Heart right ventricle (tissue), 16 donors: ENCODE measurements around the gene WWOX. TPM values are rescaled to one million over a fixed set of nuclear protein-coding genes. Genes with fewer than 3 reads are reported as not detected.

Experiments
- ATAC-seq, 8 donors: fragments of 200-7000 bp; cut with Tn5 transposase; one replicate each; pipeline ENCODE4 v1.9.1; 2020; ENCODE audit warnings: mild to moderate bottlenecking in 8 of 8, moderate library complexity in 8 of 8, moderate number of reproducible peaks in 1 of 8
- DNase-seq, 2 donors: peaks; one replicate each; pipeline ENCODE4 v3.0.0-alpha.2; 2020
- H3K27ac ChIP-seq, 10 donors: fragments of 200-600 bp; sonication (generic) in 2 of 10; one replicate each; pipeline versions ENCODE4 v1.5.0 to v1.8.0; 2020 to 2022; ENCODE audit warnings: mild to moderate bottlenecking in 3 of 10
- H3K27me3 ChIP-seq, 7 donors: fragments of 200-600 bp; one replicate each; pipeline ENCODE4 v1.8.0; 2021 to 2022; ENCODE audit warnings: mild to moderate bottlenecking in 2 of 7
- H3K36me3 ChIP-seq, 9 donors: fragments of 200-600 bp; sonication (generic) in 1 of 9; one replicate each; pipeline versions ENCODE4 v1.5.0 to v1.8.0; 2020 to 2022; ENCODE audit warnings: mild to moderate bottlenecking in 2 of 9
- H3K4me1 ChIP-seq, 9 donors: fragments of 200-600 bp; sonication (generic) in 1 of 9; one replicate each; pipeline versions ENCODE4 v1.5.0 to v1.8.0; 2020 to 2022; ENCODE audit warnings: mild to moderate bottlenecking in 4 of 9
- H3K4me3 ChIP-seq, 10 donors: fragments of 200-600 bp; sonication (generic) in 2 of 10; one replicate each; pipeline versions ENCODE4 v1.5.0 to v1.8.0; 2020 to 2022; ENCODE audit warnings: mild to moderate bottlenecking in 7 of 10, moderate library complexity in 2 of 10
- H3K9me3 ChIP-seq, 11 donors: fragments of 200-600 bp in 10 of 11; sonication (generic) in 2 of 11; one replicate each; pipeline versions ENCODE4 v1.5.0 to v1.8.0; 2013 to 2022; ENCODE audit warnings: mild to moderate bottlenecking in 2 of 11, control low read depth in 1 of 11, moderate library complexity in 1 of 11
- CTCF ChIP-seq, 9 donors: fragments of 200-600 bp; sonication (generic) in 2 of 9; IDR thresholded peaks; one replicate each; pipeline versions ENCODE4 v1.5.0 to v1.8.0; 2021 to 2022; ENCODE audit warnings: antibody characterized with exemption in 9 of 9, mild to moderate bottlenecking in 5 of 9, moderate library complexity in 1 of 9
- WGBS, 2 donors: extraction: QIAGEN DNeasy Blood & Tissue Kit; methylation state at CpG; one replicate each; pipeline ENCODE4 v1.1.7; 2013; ENCODE audit warnings: inconsistent platforms in 1 of 2; 5-methylcytosine and 5-hydroxymethylcytosine counted together
- intact Hi-C, 10 donors: fragments of 100-400 bp; cut with DNase I; formaldehyde crosslinking; loops; one replicate each; pipeline versions ENCODE4 v1.11.1 to v1.14.2; 2022
- polyA plus RNA-seq, 2 donors: library from polyadenylated mRNA; stranded (reverse); fragments of 200-250 nt; gene quantifications; one replicate each; pipeline ENCODE4 v1.2.3, GENCODE V29; 2013
- total RNA-seq, 10 donors: library from RNA; stranded (reverse); fragmentation: NEBNext Ultra II Directional in 3 of 10; extraction: Animal tissue kit (Norgen Biotek cat#: 25700) in 3 of 10; gene quantifications; one replicate each; pipeline versions ENCODE4 v1.2.1 to v1.2.4, GENCODE V29; 2021 to 2023
- donor health status: Arrhythmogenic right ventricular cardiomyopathy.
- donor health status: ischemic (EF 13 %, LVEDD 7.1; RV severe dilation, severe dysfunction).
- donor health status: healthy with polysubstance abuse.
- donor health status: DM: no; HTN: yes; CAD: no.
- donor health status: DM: no; HTN: no; CAD: no.
- donor health status: ischemic (EF 25% LVEDD 6.9; RV normal size, moderate dysfunction).
- donor health status: ischemic (EF 25% LVEDD 5.7; RV mildly dilated, moderate dysfunction).
- donor health status: healthy.
- donor health status: DM: yes; HTN: yes; CAD: no.
- donor health status: Ischemic cardiomyopathy.
- donor health status: ischemic (EF 35%, LVEDD 5.7; RV mildly dilated, moderate dysfunction).
- donor health status: nonischemic (EF 11% LVEDD 7.7; RV severe dilation, severe dysfunction).
- donor health status: DM: yes; HTN: yes; CAD: no.
- donor health status: PGD.
- donor health status: ischemic (EF 29% LVEDD 5.4; RV normal size, mild dysfunction).
- donor health status: nonischemic (EF 23%, LVEDD 6.1; RV moderate dilation, normal function).

WWOX gene
- total and polyA plus RNA-seq, 12 donors, result 4.9 to 15.0 (median 9.9) TPM

- H3K4me1 ChIP-seq, result peaks cover 0 to 4% (median 0%) of the 10 kb centered on the region in 9 donors
- intact Hi-C loops, result no loop called here
- DNase-seq (no peak), ATAC-seq (peak in 1 of 8 donors; percentile 81)
- H3K27ac ChIP-seq, result no peak overlapping the region
- no peak overlapping the region for H3K4me3 ChIP-seq
- no peaks in the 10 kb centered on the region for H3K36me3 ChIP-seq
- 82 to 86% methylated on average over 3 of the region's 3 CpGs for WGBS, 2 donors
- TF ChIP-seq CTCF (IDR thresholded peaks at IDR 0.05), result no peak
- H3K27me3 ChIP-seq, result no peaks in the 10 kb centered on the region
- no peaks in the 10 kb centered on the region for H3K9me3 ChIP-seq
These were observed 1010.8 kb downstream of the WWOX start for GRCh38 chr16:79110242-79110641.

DNA sequence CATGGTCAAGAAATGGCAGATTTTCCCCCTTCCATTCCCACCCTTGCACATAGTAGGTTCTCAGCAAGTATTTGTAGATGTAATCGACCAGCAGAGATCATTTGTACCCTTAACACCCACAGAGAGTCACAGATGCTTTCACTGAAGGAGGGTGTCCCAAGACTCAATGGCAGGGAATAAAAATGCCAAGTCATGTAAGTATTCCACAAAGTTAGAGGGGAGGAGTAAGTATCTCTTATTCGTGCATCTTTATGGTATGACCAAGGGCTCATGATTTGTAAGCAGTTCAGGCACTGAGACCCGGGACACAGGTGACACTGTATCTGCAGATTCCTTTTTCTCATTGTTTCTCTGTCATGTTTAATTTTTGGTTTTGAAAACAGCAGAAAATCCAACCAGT lies 1011.5 kb downstream of the WWOX start:
- Histone ChIP-seq H3K4me3 (no peak overlapping the region), H3K27me3 (no peaks in the 10 kb centered on the region), H3K9me3 (no peaks in the 10 kb centered on the region), H3K27ac (no peak overlapping the region), H3K36me3 (no peaks in the 10 kb centered on the region), H3K4me1 (peaks cover 0 to 4% (median 0%) of the 10 kb centered on the region in 9 donors)
- DNase-seq (no peak), ATAC-seq (no peak)
- 82% methylated on average over 3 of the region's 3 CpGs for WGBS, 2 donors
- TF ChIP-seq CTCF (IDR thresholded peaks at IDR 0.05), result no peak
- intact Hi-C loops, result no loop called here

DNA sequence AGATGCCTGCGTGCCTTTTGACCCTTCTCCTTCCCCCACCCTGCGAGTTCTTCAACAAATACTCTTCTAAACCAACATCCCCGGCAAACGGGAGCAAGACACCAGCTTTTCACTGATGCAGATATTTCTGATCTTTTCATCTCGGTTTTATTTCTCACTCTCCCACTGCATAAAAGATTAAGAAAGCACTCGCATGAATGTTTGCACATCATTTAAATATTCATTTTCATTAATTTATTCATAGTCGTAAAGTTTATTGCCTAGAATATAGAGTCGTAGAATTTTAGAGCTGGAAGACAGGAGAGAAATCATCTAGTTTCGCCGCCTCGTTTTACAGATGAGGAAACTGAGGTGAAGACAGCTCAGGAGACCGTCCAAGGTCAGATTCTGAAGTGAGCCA lies 1013.0 kb downstream of the WWOX start:
- 93 to 95% methylated on average over 12 of the region's 12 CpGs for WGBS, 2 donors
- TF ChIP-seq CTCF (IDR thresholded peaks at IDR 0.05), result no peak
- Histone ChIP-seq H3K4me1 (peaks cover 0 to 4% (median 0%) of the 10 kb centered on the region in 9 donors), H3K4me3 (no peak overlapping the region), H3K36me3 (no peaks in the 10 kb centered on the region), H3K27ac (no peak overlapping the region), H3K9me3 (peaks cover 0 to 14% (median 0%) of the 10 kb centered on the region in 11 donors), H3K27me3 (no peaks in the 10 kb centered on the region)
- no peak for ATAC-seq
- intact Hi-C loops, result no loop called here
- DNase-seq, result no peak

DNA sequence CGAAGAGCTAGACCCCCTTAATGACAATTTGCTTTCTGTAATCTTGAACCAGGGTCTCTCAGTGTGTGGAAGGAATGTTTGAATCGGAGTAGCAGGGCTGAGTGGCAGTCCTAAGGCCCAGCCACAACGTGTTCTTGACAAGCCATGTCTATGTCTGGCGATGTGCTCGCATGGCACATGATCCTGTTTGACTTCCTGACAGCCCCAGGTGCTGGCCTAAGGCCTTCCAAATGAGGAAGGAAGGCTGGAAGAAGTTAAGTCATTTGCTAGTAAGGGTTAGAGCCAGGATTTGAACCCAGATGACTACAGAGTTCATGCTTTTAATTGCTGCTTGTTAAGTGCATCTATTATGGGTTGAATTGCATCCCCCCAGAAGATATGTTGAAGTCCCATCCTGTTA lies 1014.4 kb downstream of the WWOX start:
- no peak for TF ChIP-seq CTCF (IDR thresholded peaks at IDR 0.05)
- H3K9me3 ChIP-seq, result peaks cover 0 to 19% (median 0%) of the 10 kb centered on the region in 11 donors
- no peaks in the 10 kb centered on the region for H3K36me3 ChIP-seq
- WGBS, 2 donors, result 87 to 88% methylated on average over 5 of the region's 5 CpGs
- no peak overlapping the region for H3K4me3 ChIP-seq
- DNase-seq, result no peak
- no peaks in the 10 kb centered on the region for H3K27me3 ChIP-seq
- no peak overlapping the region for H3K27ac ChIP-seq
- intact Hi-C loops, result no loop called here
- H3K4me1 ChIP-seq, result peaks cover 0 to 4% (median 0%) of the 10 kb centered on the region in 9 donors
- no peak for ATAC-seq
